Measurements from ENCODE around the gene TRAPPC5. TPM values are rescaled to one million over a fixed set of nuclear protein-coding genes. Genes with fewer than 3 reads are reported as not detected.

The TRAPPC5 gene
- total RNA-seq, 1 donor from 2014 or later, result 110 TPM

DNA sequence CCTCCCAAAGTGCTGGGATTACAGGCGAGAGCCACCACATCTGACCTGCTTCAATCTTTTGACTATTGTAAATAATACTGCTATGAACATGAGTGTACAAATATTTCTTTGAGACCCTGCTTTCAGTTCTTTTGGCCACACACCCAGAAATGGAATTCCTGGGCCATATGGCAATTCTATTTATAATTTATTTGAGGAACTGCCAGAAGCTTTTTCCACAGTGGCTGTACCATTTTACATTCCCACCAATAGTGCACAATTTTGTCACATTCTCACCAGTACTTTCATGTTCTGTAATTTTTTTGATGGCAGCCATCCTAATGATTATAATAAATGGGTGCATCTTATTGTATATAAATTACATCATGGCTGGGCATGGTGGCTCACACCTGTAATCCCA is 35.0 kb downstream of the TRAPPC5 start:
- DNase-seq (ENCODE audit: low read depth) (no peak), FAIRE-seq (no peak)
- Histone ChIP-seq H2AFZ (ENCODE audit: low read depth, low read length) (no peak overlapping the region), H3K79me2 (ENCODE audit: insufficient read depth, low read length) (no peaks in the 10 kb centered on the region), H3K9me3 (ENCODE audit: insufficient read depth, low read depth, low read length) (no peaks in the 10 kb centered on the region), H3K4me3 (ENCODE audit: insufficient read depth, low read depth, low read length) (no peak overlapping the region), H3K27ac (ENCODE audit: low read depth, low read length) (no peak overlapping the region), H4K20me1 (ENCODE audit: insufficient read depth, low read length) (no peaks in the 10 kb centered on the region), H3K4me2 (ENCODE audit: low read length) (no peak overlapping the region), H3K27me3 (ENCODE audit: insufficient read depth, low read length) (no peaks in the 10 kb centered on the region), H3K9ac (ENCODE audit: low read length) (no peak overlapping the region), H3K4me1 (ENCODE audit: insufficient read depth, low read length) (no peaks in the 10 kb centered on the region), H3K36me3 (ENCODE audit: insufficient read depth, low read length) (no peaks in the 10 kb centered on the region)
- no peaks in the 10 kb centered on the region for H3K4me1 Mint-ChIP-seq (ENCODE audit: low read depth, unreplicated experiment)
- H3K27ac Mint-ChIP-seq (ENCODE audit: unreplicated experiment), result no peak overlapping the region
- peaks cover 5% of the 10 kb centered on the region for H3K9me3 Mint-ChIP-seq (ENCODE audit: unreplicated experiment)
- H3K36me3 Mint-ChIP-seq (ENCODE audit: low read depth, unreplicated experiment), result no peaks in the 10 kb centered on the region
- H3K27me3 Mint-ChIP-seq (ENCODE audit: low read depth, unreplicated experiment), result peaks cover 22% of the 10 kb centered on the region
- TF ChIP-seq, protein P1, sequence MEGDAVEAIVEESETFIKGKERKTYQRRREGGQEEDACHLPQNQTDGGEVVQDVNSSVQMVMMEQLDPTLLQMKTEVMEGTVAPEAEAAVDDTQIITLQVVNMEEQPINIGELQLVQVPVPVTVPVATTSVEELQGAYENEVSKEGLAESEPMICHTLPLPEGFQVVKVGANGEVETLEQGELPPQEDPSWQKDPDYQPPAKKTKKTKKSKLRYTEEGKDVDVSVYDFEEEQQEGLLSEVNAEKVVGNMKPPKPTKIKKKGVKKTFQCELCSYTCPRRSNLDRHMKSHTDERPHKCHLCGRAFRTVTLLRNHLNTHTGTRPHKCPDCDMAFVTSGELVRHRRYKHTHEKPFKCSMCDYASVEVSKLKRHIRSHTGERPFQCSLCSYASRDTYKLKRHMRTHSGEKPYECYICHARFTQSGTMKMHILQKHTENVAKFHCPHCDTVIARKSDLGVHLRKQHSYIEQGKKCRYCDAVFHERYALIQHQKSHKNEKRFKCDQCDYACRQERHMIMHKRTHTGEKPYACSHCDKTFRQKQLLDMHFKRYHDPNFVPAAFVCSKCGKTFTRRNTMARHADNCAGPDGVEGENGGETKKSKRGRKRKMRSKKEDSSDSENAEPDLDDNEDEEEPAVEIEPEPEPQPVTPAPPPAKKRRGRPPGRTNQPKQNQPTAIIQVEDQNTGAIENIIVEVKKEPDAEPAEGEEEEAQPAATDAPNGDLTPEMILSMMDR (IDR thresholded peaks at IDR 0.05; ENCODE audit: insufficient read depth, low read depth, low read length), result no peak
- no peak for TF ChIP-seq EZH2 (IDR thresholded peaks at IDR 0.05; ENCODE audit: insufficient read depth, low read length)
- no peak overlapping the region for H3K4me3 Mint-ChIP-seq (ENCODE audit: unreplicated experiment)

DNA sequence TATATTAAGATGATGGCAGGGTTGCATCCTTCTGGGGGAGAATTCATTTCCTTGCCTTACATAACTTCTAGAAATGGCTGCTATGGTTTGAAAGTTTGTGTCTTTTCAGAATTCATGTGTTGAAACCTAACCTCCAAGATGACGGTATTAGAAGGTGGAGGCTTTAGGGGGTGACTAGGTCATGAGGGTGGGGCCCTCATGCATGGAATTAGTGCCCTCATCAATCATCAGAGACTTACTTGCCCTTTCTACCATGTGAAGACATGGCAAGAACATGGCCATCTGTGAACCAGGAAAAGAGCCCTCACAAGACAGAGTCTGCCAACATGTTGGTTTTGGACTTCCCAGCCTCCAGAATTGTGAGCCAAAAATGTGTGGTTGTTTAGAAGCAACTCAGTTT is 36.1 kb downstream of the TRAPPC5 start:
- Mint-ChIP-seq H3K27me3 (ENCODE audit: low read depth, unreplicated experiment) (peaks cover 24% of the 10 kb centered on the region), H3K4me1 (ENCODE audit: low read depth, unreplicated experiment) (no peaks in the 10 kb centered on the region), H3K27ac (ENCODE audit: unreplicated experiment) (no peak overlapping the region), H3K9me3 (ENCODE audit: unreplicated experiment) (peaks cover 5% of the 10 kb centered on the region), H3K4me3 (ENCODE audit: unreplicated experiment) (no peak overlapping the region), H3K36me3 (ENCODE audit: low read depth, unreplicated experiment) (no peaks in the 10 kb centered on the region)
- H3K27me3 ChIP-seq (ENCODE audit: insufficient read depth, low read length), result no peaks in the 10 kb centered on the region
- H3K9ac ChIP-seq (ENCODE audit: low read length), result no peak overlapping the region
- no peak overlapping the region for H3K4me2 ChIP-seq (ENCODE audit: low read length)
- no peak for DNase-seq (ENCODE audit: low read depth)
- no peak overlapping the region for H2AFZ ChIP-seq (ENCODE audit: low read depth, low read length)
- FAIRE-seq, result no peak
- H3K4me1 ChIP-seq (ENCODE audit: insufficient read depth, low read length), result no peaks in the 10 kb centered on the region
- H3K27ac ChIP-seq (ENCODE audit: low read depth, low read length), result no peak overlapping the region
- H3K79me2 ChIP-seq (ENCODE audit: insufficient read depth, low read length), result no peaks in the 10 kb centered on the region
- no peaks in the 10 kb centered on the region for H3K36me3 ChIP-seq (ENCODE audit: insufficient read depth, low read length)
- TF ChIP-seq, protein P1 (IDR thresholded peaks at IDR 0.05; ENCODE audit: insufficient read depth, low read depth, low read length), result no peak
- TF ChIP-seq EZH2 (IDR thresholded peaks at IDR 0.05; ENCODE audit: insufficient read depth, low read length), result no peak
- H4K20me1 ChIP-seq (ENCODE audit: insufficient read depth, low read length), result no peaks in the 10 kb centered on the region
- H3K9me3 ChIP-seq (ENCODE audit: insufficient read depth, low read depth, low read length), result no peaks in the 10 kb centered on the region
- H3K4me3 ChIP-seq (ENCODE audit: insufficient read depth, low read depth, low read length), result no peak overlapping the region

DNA sequence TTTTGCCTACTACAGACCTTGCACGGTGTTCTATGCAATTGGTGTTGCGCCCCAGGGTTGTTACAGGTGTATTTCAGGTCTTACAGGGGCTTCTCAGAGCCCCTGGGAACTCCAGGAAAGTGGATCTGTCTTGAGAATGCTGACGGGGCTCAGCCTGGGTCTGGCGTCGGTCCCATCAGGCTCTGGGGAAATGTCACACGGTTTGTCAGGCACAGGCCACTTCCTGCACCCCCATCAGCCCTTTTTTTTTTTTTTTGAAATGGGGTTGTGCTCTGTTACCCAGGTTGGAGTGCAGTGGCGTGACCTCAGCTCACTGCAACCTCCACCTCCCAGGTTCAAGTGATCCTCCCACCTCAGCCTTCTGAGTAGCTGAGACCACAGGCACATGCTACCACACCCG is 38.0 kb downstream of the TRAPPC5 start:
- H3K27me3 Mint-ChIP-seq (ENCODE audit: low read depth, unreplicated experiment), result peaks cover 36% of the 10 kb centered on the region
- Histone ChIP-seq H3K4me2 (ENCODE audit: low read length) (no peak overlapping the region), H3K4me1 (ENCODE audit: insufficient read depth, low read length) (no peaks in the 10 kb centered on the region)

More for the DNA sequence above, 38.0 kb downstream of the TRAPPC5 start:
- Mint-ChIP-seq H3K27ac (ENCODE audit: unreplicated experiment) (no peak overlapping the region), H3K36me3 (ENCODE audit: low read depth, unreplicated experiment) (no peaks in the 10 kb centered on the region), H3K9me3 (ENCODE audit: unreplicated experiment) (peaks cover 5% of the 10 kb centered on the region), H3K4me3 (ENCODE audit: unreplicated experiment) (no peak overlapping the region), H3K4me1 (ENCODE audit: low read depth, unreplicated experiment) (no peaks in the 10 kb centered on the region)
- Histone ChIP-seq H4K20me1 (ENCODE audit: insufficient read depth, low read length) (no peaks in the 10 kb centered on the region), H3K36me3 (ENCODE audit: insufficient read depth, low read length) (no peaks in the 10 kb centered on the region), H3K9ac (ENCODE audit: low read length) (no peak overlapping the region), H3K27me3 (ENCODE audit: insufficient read depth, low read length) (peaks cover 2% of the 10 kb centered on the region), H2AFZ (ENCODE audit: low read depth, low read length) (no peak overlapping the region), H3K4me3 (ENCODE audit: insufficient read depth, low read depth, low read length) (no peak overlapping the region), H3K9me3 (ENCODE audit: insufficient read depth, low read depth, low read length) (no peaks in the 10 kb centered on the region), H3K27ac (ENCODE audit: low read depth, low read length) (no peak overlapping the region), H3K79me2 (ENCODE audit: insufficient read depth, low read length) (no peaks in the 10 kb centered on the region)
- no peak for DNase-seq (ENCODE audit: low read depth)
- TF ChIP-seq EZH2 (IDR thresholded peaks at IDR 0.05; ENCODE audit: insufficient read depth, low read length), result no peak
- TF ChIP-seq, protein P1 (IDR thresholded peaks at IDR 0.05; ENCODE audit: insufficient read depth, low read depth, low read length), result no peak
- no peak for FAIRE-seq
